ENCODE measurements around the gene GADD45B.
A peak's percentile ranks its signal among the peaks of the same experiment; 100 is the strongest.
"Not testable (repeated sequence)": the region's sequence is repeated elsewhere in the genome, so short reads cannot be mapped to it uniquely, and the experiment has no call there.

GADD45B gene

DNA sequence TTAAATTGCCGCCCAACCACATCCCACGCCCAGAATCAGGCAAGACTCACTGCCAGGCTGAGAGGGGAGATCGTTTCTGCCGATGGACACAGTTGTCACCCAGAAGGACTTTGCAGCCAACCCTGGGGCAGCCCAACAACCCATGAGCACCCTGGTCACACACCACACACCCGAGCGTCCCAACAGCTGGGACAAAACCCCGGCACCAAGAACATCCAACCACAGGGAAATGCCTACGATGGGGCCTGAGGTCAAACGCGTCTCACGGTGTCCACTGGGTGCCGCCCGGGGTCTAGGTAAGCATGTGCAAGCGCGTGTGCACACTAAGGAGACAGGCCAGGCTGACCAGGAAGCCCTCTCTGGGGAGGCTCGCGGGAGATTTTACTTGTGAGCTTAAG is 32.1 kb upstream of the GADD45B start:
- DNase-seq (ENCODE audit: low spot score): no peak

- DNase-seq (ENCODE audit: low spot score): no peak
These were observed 31.5 kb upstream of the GADD45B start for GRCh38 chr19:2444251-2445002.

GRCh38 chr19:2446381-2446780 is 29.5 kb upstream of the GADD45B start:
- no peak for DNase-seq (ENCODE audit: low spot score)

- DNase-seq (ENCODE audit: low spot score): no peak
These were observed 26.9 kb upstream of the GADD45B start for GRCh38 chr19:2449019-2449418.

GRCh38 chr19:2451138-2451537 is 24.8 kb upstream of the GADD45B start:
- DNase-seq (ENCODE audit: low spot score): no peak

DNA sequence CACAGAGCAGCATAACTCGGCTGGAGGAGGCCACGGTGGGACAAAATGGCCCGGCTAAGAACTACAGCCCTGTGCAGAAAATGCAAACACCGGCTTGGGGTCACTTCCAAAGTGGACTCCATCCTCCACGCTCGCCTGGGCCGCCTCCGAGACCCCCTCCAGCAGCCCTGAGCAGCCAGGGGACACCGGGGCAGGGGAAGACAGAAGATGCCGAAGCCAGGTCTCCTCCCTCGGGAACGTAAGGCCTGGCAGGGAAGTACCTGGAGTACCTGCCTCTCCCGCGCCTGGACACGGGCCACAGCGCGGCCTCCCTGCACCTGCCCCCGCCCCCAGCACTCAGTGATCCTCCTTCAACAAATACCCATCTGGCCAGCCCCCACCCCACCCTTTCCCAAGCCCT is 24.2 kb upstream of the GADD45B start:
- DNase-seq (ENCODE audit: low spot score): no peak

GRCh38 chr19:2453431-2454025 is 22.4 kb upstream of the GADD45B start:
- no peak for DNase-seq (ENCODE audit: low spot score)

- DNase-seq (ENCODE audit: low spot score): no peak
These were observed 21.5 kb upstream of the GADD45B start for GRCh38 chr19:2454199-2454961.

GRCh38 chr19:2454962-2455850 is 20.7 kb upstream of the GADD45B start:
- no peak for DNase-seq (ENCODE audit: low spot score)

DNA sequence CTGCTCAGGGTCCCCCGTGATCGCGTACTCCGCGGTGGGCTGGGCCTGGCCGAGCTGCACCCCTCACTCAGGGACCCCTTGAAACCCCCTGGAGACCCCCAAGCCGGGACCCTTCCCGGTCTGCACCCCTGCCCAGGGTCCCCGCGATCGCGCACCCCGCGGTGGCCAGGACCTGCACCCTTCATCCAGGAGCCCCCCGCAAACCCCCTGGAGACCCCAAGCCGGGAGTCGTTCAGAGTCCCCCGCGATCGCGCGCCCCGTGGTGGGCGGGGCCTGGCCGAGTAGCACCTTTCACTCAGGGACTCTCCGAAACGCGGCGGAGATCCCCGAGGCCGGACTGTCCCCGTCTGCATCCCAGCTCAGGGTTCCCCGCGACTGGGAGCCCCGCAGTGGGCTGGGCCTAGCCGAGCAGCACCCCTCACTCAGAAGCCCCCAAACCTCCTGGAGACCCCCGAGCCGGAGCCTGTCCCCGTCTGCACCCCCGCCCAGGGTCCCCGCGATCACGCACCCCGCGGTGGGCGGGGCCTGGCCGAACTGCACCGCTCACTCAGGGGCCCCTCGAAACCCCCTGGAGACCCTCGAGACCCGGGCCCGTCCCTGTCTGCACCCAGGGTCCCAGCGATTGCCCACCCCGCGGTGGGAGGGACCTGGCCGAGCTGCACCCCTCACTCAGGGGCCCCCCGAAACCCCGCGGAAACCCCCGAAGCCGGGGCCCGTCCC is 19.9 kb upstream of the GADD45B start:
- no peak for DNase-seq (ENCODE audit: low spot score)

DNA sequence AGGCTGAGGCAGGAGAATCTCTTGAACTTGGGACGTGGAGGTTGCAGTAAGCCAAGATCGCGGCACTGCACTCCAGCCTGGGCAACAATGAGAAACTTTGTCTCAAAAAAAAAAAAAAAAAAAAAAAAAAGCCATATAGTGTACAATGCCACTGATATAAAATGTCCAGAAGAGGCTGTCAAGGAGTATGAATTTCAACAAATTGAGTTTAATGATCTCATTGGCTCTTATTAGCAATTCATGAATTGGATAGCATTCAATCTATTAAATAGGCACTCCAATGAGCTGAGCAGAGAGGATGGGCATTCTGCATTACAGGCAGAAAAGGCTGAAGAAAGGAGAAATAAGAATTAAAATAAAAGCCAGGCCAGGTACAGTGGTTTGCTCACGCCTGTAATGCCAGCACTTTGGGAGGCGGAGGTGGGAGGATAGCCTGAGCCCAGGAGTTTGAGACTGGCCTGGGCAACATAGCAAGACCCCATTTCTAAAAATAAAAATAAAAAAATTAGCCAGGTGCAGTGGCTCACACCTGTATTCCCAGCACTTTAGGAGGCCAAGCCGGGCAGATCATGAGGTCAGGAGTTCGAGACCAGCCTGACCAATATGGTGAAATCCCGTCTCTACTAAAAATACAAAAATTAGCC is 18.4 kb upstream of the GADD45B start:
- DNase-seq (ENCODE audit: low spot score): no peak

GRCh38 chr19:2458054-2458453 is 17.9 kb upstream of the GADD45B start:
- DNase-seq (ENCODE audit: low spot score): no peak

DNA sequence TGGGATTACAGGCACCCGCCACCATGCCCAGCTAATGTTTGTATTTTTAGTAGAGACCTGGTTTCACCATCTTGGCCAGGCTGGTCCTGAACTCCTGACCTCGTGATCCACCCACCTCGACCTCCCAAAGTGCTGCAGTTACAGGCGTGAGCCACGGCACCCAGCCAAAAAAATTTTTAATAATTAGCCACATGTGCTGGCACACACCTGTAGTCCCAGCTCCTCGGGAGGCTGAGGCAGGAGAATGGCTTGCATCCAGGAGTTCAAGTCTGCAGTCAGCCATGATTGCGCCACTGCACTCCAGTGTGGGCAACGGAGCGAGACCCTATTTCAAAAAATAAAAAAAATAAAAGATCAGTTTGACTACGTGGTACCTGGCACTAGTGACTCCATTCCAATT is 17.2 kb upstream of the GADD45B start:
- DNase-seq (ENCODE audit: low spot score): not testable (repeated sequence)

DNA sequence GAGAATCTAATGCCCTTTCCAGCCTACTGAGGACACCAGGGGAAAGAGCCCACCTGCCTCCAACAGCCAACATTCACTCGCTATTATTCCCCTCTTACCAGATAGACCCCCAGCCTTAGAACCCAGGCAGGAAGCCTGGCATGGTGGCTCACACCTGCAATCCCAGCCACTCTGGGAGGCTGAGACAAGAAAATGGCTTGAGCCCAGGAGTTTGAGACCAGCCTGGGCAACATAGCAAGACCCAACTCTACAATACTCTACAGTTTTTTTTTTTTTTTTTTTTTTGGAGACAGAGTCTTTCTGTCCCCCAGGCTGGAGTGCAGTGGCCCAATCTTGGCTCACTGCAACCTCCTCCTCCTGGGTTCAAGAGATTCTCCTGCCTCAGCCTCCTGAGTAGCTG is 15.7 kb upstream of the GADD45B start:
- no peak for DNase-seq (ENCODE audit: low spot score)

DNA sequence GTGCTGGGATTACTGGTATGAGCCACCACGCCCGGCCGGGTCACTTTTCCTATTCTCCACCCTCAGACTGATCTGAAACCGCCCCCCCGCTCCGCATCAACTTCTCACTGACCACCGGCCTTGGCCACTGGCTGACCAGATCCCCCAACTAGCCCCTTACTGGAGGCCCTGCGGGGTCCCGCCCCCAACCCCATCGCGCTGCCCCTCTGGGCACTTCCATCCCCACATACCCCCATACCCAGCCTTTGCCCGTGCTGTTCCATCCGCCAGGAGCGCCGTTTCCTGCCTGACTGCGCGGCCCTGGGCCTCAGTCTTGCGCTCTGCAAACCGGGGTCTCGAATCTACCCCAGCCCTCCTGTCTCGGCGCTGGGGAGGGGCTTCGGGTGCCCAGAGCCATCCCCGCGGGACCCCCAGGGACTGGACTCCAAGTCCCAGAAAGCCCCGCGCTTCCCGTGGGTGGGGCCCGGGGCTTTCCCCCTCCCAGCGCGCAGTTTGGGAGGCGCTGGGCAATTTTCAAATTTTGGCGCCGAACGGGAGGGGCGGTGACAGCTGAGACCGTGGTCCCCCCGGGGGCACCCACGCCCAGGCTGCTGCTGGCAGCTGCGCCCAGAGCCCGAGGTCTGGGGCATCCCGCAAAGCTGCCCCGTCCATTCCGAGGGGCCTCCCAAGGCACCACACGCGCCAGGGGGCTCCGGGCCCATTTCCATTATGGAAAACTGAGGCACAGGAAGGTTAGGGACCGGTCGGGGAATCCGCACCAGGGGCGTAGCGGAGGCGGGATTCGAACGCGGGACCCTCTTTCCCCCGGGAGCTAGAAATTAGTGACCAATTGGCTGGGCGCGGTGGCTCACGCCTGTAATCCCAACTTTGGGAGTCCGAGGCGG is 13.9 kb upstream of the GADD45B start:
- DNase-seq (ENCODE audit: low spot score): no peak

DNA sequence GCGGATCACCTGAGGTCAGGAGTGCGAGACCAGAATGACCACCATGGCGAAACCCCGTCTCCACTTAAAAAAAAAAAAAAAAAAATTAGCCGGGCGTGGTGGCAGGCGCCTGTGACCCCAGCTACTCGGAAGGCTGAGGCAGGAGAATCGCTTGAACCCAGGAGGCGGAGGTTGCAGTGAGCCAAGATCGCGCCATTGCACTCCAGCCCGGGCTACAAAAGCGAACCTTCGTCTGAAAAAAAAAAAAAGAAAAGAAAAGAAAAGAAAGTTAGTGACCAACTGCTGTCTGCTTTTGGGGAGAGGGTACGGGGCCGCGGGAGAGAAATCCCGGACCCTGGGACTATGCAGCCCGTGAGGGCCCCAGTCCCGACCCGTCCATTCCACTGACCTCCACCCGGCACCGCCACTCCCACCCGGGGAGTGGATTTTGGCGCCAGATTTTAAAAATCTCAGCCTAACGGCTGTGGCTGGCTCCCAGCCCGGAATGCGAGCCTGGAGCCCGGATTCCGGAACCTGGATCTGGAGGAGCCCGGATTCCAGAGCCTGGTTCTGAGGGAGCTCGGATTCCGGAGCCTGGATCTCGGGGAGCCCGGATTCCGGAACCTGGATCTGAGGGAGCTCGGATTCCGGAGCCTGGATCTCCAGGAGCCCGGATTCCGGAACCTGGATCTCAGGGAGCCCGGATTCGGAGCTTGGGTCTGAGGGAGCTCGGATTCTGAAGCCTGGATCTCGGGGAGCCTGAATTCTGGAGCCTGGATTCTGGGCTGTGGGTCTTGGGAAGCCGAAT is 13.1 kb upstream of the GADD45B start:
- DNase-seq (ENCODE audit: low spot score): peak; percentile 95

DNA sequence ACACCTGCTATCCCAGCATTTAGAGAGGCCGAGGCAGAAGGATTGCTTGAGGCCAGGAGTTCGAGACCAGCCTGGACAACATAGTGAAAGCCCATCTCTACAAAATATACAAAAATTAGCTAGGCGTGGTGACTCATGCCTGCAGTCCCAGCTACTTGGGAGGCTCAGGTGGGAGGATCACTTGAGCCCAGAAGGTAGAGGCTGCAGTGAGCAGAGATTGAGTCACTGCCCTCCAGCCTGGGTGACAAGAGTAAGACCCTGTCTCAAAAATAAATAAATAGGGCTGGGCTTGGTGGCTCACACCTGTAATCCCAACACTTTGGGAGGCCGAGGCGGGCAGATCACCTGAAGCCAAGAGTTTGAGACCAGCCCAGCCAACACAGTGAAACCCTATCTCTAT is 12.2 kb upstream of the GADD45B start:
- not testable (repeated sequence) for DNase-seq (ENCODE audit: low spot score)

- DNase-seq (ENCODE audit: low spot score): no peak
These were observed 11.5 kb upstream of the GADD45B start for GRCh38 chr19:2464389-2464788.

- no peak for DNase-seq (ENCODE audit: low spot score)
These were observed 7.3 kb upstream of the GADD45B start for GRCh38 chr19:2468596-2468995.
